HEK293 (cell line): Measurements from ENCODE around the gene MAPT.

Experiments
- CTCF ChIA-PET: fragments of 350-600 bp; formaldehyde crosslinking; extraction: SDS; loops from one replicate; lab custom pipeline; 2021; ENCODE audit warnings: antibody characterized with exemption; lab: Yijun Ruan, JAX
- POLR2A ChIA-PET: fragments of 300-600 bp; formaldehyde crosslinking; extraction: SDS; loops from one replicate; lab custom pipeline; 2020; ENCODE audit warnings: antibody characterized with exemption, inconsistent platforms; lab: Yijun Ruan, JAX
- H3K27ac ChIP-seq: fragments of 200-500 bp; sonication (Bioruptor generic); 2 replicates; pipeline ENCODE4 v1.5.1; 2014; ENCODE audit warnings: low read depth, low read length, control low read depth, inconsistent platforms; ENCODE audit errors: extremely low read depth
- H3K36me3 ChIP-seq, 2 experiments: fragments of 200-500 bp in 1 of 2; sonication (Bioruptor generic) in 1 of 2; 1 replicate in 1 of 2; 2 replicates in 1 of 2; pipeline ENCODE4 v1.5.1; 2014 to 2017; ENCODE audit warnings: inconsistent platforms in 2 of 2, low read length in 2 of 2; ENCODE audit not compliant: control insufficient read depth in 2 of 2, insufficient read depth in 1 of 2
- H3K4me1 ChIP-seq: fragments of 200-500 bp; sonication (Bioruptor generic); 2 replicates; pipeline ENCODE4 v1.5.1; 2014; ENCODE audit warnings: mild to moderate bottlenecking, low read length, inconsistent platforms; ENCODE audit not compliant: control insufficient read depth, insufficient read depth
- H3K4me3 ChIP-seq: 2 replicates; pipeline ENCODE4 v1.5.1; 2011; ENCODE audit warnings: low read depth, mild to moderate bottlenecking, control low read depth, low read length, moderate library complexity
- H3K9me3 ChIP-seq: fragments of 200-500 bp; sonication (Bioruptor generic); 2 replicates; pipeline ENCODE4 v1.5.1; 2014; ENCODE audit warnings: low read depth, low read length, inconsistent platforms; ENCODE audit not compliant: control insufficient read depth, insufficient read depth
- BCL11A ChIP-seq: fragments of 450-650 bp; formaldehyde crosslinking; IDR thresholded peaks from 2 replicates; pipeline ENCODE4 v1.5.1; 2016; ENCODE audit warnings: low read depth, missing biosample characterization, missing genetic modification characterization
- CTCF ChIP-seq: fragments of 450-650 bp; formaldehyde crosslinking; IDR thresholded peaks from 2 replicates; pipeline ENCODE4 v1.5.1; 2016; ENCODE audit warnings: missing biosample characterization, missing genetic modification characterization
- IKZF3 ChIP-seq: fragments of 450-650 bp; IDR thresholded peaks from 2 replicates; pipeline ENCODE4 v1.5.0; 2018; ENCODE audit warnings: missing biosample characterization, mild to moderate bottlenecking, missing genetic modification characterization, moderate library complexity
- KLF1 ChIP-seq: fragments of 450-650 bp; formaldehyde crosslinking; IDR thresholded peaks from 2 replicates; pipeline ENCODE4 v1.5.1; 2016; ENCODE audit warnings: missing biosample characterization, missing genetic modification characterization
- MEIS1 ChIP-seq: sonication (generic); formaldehyde crosslinking; IDR thresholded peaks from 2 replicates; pipeline ENCODE4 v1.8.1; 2022; ENCODE audit warnings: missing genetic modification reagents, mild to moderate bottlenecking, borderline replicate concordance
- SP3 ChIP-seq: fragments of 450-650 bp; formaldehyde crosslinking; IDR thresholded peaks from 2 replicates; pipeline ENCODE4 v1.5.1; 2016; ENCODE audit warnings: missing biosample characterization, missing genetic modification characterization
- TRIM28 ChIP-seq: IDR thresholded peaks from 2 replicates; pipeline ENCODE4 v1.6.1; 2011; ENCODE audit warnings: low read length, control low read depth, borderline replicate concordance
- ZBTB21 ChIP-seq: fragments of 450-650 bp; formaldehyde crosslinking; IDR thresholded peaks from 2 replicates; pipeline ENCODE4 v1.5.1; 2017; ENCODE audit warnings: missing biosample characterization, missing genetic modification characterization
- ZFP3 ChIP-seq: fragments of 450-650 bp; formaldehyde crosslinking; IDR thresholded peaks from 2 replicates; pipeline ENCODE4 v1.5.1; 2016; ENCODE audit warnings: low read depth, missing biosample characterization, missing genetic modification characterization
- ZNF140 ChIP-seq: fragments of 450-650 bp; formaldehyde crosslinking; IDR thresholded peaks from 2 replicates; pipeline ENCODE4 v1.5.1; 2016; ENCODE audit warnings: missing biosample characterization, missing genetic modification characterization
- ZNF146 ChIP-seq: fragments of 450-650 bp; formaldehyde crosslinking; IDR thresholded peaks from 2 replicates; pipeline ENCODE4 v1.5.1; 2016; ENCODE audit warnings: missing biosample characterization, missing genetic modification characterization
- ZNF19 ChIP-seq: fragments of 450-650 bp; formaldehyde crosslinking; IDR thresholded peaks from 2 replicates; pipeline ENCODE4; 2016; ENCODE audit warnings: missing biosample characterization, missing genetic modification characterization, low read depth
- ZNF239 ChIP-seq: fragments of 450-650 bp; formaldehyde crosslinking; IDR thresholded peaks from 2 replicates; pipeline ENCODE4 v1.5.1; 2016; ENCODE audit warnings: missing biosample characterization, missing genetic modification characterization
- ZNF266 ChIP-seq: fragments of 450-650 bp; formaldehyde crosslinking; IDR thresholded peaks from 2 replicates; pipeline ENCODE4 v1.5.1; 2016; ENCODE audit warnings: missing biosample characterization, missing genetic modification characterization, low read depth
- ZNF391 ChIP-seq: fragments of 450-650 bp; formaldehyde crosslinking; IDR thresholded peaks from 2 replicates; pipeline ENCODE4 v1.5.1; 2016; ENCODE audit warnings: low read depth, missing biosample characterization, missing genetic modification characterization, borderline replicate concordance
- ZNF473 ChIP-seq: fragments of 450-650 bp; formaldehyde crosslinking; IDR thresholded peaks from 2 replicates; pipeline ENCODE4 v1.5.1; 2017; ENCODE audit warnings: missing biosample characterization, missing genetic modification characterization
- ZNF555 ChIP-seq: fragments of 450-650 bp; formaldehyde crosslinking; conservative IDR thresholded peaks from 2 replicates; pipeline ENCODE4 v1.5.1; 2017; ENCODE audit warnings: missing biosample characterization, mild to moderate bottlenecking, missing genetic modification characterization, inconsistent platforms
- ZNF571 ChIP-seq: fragments of 450-650 bp; formaldehyde crosslinking; IDR thresholded peaks from 2 replicates; pipeline ENCODE4 v1.5.0; 2017; ENCODE audit warnings: missing biosample characterization, missing genetic modification characterization
- ZNF585B ChIP-seq: fragments of 450-650 bp; formaldehyde crosslinking; IDR thresholded peaks from 2 replicates; pipeline ENCODE4 v1.5.1; 2016; ENCODE audit warnings: missing biosample characterization, missing genetic modification characterization
- ZNF596 ChIP-seq: fragments of 450-650 bp; IDR thresholded peaks from 2 replicates; pipeline ENCODE4 v1.5.0; 2018; ENCODE audit warnings: missing biosample characterization, mild to moderate bottlenecking, missing genetic modification characterization, moderate library complexity
- ZNF639 ChIP-seq: fragments of 450-650 bp; formaldehyde crosslinking; IDR thresholded peaks from 2 replicates; pipeline ENCODE4 v1.5.1; 2016; ENCODE audit warnings: missing biosample characterization, missing genetic modification characterization
- ZNF658 ChIP-seq: fragments of 450-650 bp; formaldehyde crosslinking; IDR thresholded peaks from 2 replicates; pipeline ENCODE4; 2016; ENCODE audit warnings: missing biosample characterization, missing genetic modification characterization
- ZNF707 ChIP-seq: fragments of 450-650 bp; formaldehyde crosslinking; IDR thresholded peaks from 2 replicates; pipeline ENCODE4 v1.5.1; 2016; ENCODE audit warnings: missing biosample characterization, missing genetic modification characterization
- ZNF837 ChIP-seq: fragments of 450-650 bp; formaldehyde crosslinking; IDR thresholded peaks from 2 replicates; pipeline ENCODE4 v1.5.1; 2016; ENCODE audit warnings: missing biosample characterization, missing genetic modification characterization
- TF ChIP-seq, protein P1 (sequence below): fragments of 450-650 bp; formaldehyde crosslinking; conservative IDR thresholded peaks from 2 replicates; pipeline ENCODE4 v1.5.1; 2016; ENCODE audit warnings: low read depth, missing biosample characterization, missing genetic modification characterization

MAPT gene

GRCh38 chr17:45998987-45999899 lies 104.9 kb downstream of the MAPT start, which contains the start of gene STH:
Gene STH, plus strand, starts transcription at chr17:45999250. Its CDS starts 30 bp downstream, at chr17:45999280.
- H3K9me3 ChIP-seq: no peaks in the 10 kb centered on the region
- CTCF ChIA-PET: interaction anchor here (1.2 to 1.6 kb wide), 4 partner anchors 8 to 214 kb away, joined by 3 to 7 read pairs (median 4); no protein-coding TSS in a partner anchor
- peaks cover 4% of the 10 kb centered on the region; the same call in 1 of the 2 replicates for H3K4me1 ChIP-seq
- H3K4me3 ChIP-seq: no peak within 1 kb of the TSS
- no peak within 1 kb of the TSS for H3K27ac ChIP-seq
- TF ChIP-seq BCL11A (tag by site-specific recombination) (no peak), ZNF239 (tag by site-specific recombination) (no peak), ZNF391 (tag by site-specific recombination) (no peak), ZNF837 (tag by site-specific recombination) (no peak), ZNF658 (tag by site-specific recombination) (no peak), ZNF266 (tag by site-specific recombination) (no peak), ZNF585B (tag by site-specific recombination) (no peak), ZNF140 (no peak)
- H3K36me3 ChIP-seq: no peaks in the 10 kb centered on the region; a peak in 1 of 3 replicates
- POLR2A ChIA-PET: no interaction called here

- H3K36me3 ChIP-seq: no peaks in the 10 kb centered on the region; a peak in 1 of 3 replicates
- CTCF ChIA-PET: interaction anchor here (1.2 to 1.9 kb wide), 3 partner anchors 9 to 206 kb away, joined by 3 to 5 read pairs (median 4); no protein-coding TSS in a partner anchor
- no peak for TF ChIP-seq ZNF473 (tag by site-specific recombination)
- no peak for TF ChIP-seq KLF1 (tag by site-specific recombination)
- TF ChIP-seq MEIS1 (CRISPR knock-in tag): no peak
- TF ChIP-seq SP3 (tag by site-specific recombination): no peak
- no peak for TF ChIP-seq CTCF (tag by site-specific recombination)
- TF ChIP-seq IKZF3 (tag by site-specific recombination): no peak
- TF ChIP-seq, all 188 proteins: peak for 0
- Histone ChIP-seq H3K27ac (no peak overlapping the region), H3K4me1 (peaks cover 4% of the 10 kb centered on the region; the same call in 1 of the 2 replicates), H3K4me3 (no peak overlapping the region), H3K9me3 (no peaks in the 10 kb centered on the region)
- POLR2A ChIA-PET: no interaction called here
Observed at GRCh38 chr17:45999900-46000290, 105.5 kb downstream of the MAPT start.

DNA sequence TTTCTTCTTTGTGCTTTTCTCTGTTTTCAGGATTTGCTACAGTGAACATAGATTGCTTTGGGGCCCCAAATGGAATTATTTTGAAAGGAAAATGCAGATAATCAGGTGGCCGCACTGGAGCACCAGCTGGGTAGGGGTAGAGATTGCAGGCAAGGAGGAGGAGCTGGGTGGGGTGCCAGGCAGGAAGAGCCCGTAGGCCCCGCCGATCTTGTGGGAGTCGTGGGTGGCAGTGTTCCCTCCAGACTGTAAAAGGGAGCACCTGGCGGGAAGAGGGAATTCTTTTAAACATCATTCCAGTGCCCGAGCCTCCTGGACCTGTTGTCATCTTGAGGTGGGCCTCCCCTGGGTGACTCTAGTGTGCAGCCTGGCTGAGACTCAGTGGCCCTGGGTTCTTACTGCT lies 105.9 kb downstream of the MAPT start:
- CTCF ChIA-PET: interaction anchor here (1.3 to 5.4 kb wide), 5 partner anchors 34 to 211 kb away, joined by 4 to 48 read pairs (median 5); partner anchors contain the start of gene KANSL1
- TF ChIP-seq ZNF596 (tag by site-specific recombination) (no peak), ZNF639 (tag by site-specific recombination) (no peak), ZNF707 (tag by site-specific recombination) (no peak), TRIM28 (no peak), ZNF571 (tag by site-specific recombination) (no peak), ZFP3 (tag by site-specific recombination) (no peak), ZNF19 (tag by site-specific recombination) (no peak), ZNF266 (tag by site-specific recombination) (no peak), ZNF146 (tag by site-specific recombination) (no peak), ZBTB21 (tag by site-specific recombination) (no peak), ZNF555 (no peak)
- TF ChIP-seq, protein P1, sequence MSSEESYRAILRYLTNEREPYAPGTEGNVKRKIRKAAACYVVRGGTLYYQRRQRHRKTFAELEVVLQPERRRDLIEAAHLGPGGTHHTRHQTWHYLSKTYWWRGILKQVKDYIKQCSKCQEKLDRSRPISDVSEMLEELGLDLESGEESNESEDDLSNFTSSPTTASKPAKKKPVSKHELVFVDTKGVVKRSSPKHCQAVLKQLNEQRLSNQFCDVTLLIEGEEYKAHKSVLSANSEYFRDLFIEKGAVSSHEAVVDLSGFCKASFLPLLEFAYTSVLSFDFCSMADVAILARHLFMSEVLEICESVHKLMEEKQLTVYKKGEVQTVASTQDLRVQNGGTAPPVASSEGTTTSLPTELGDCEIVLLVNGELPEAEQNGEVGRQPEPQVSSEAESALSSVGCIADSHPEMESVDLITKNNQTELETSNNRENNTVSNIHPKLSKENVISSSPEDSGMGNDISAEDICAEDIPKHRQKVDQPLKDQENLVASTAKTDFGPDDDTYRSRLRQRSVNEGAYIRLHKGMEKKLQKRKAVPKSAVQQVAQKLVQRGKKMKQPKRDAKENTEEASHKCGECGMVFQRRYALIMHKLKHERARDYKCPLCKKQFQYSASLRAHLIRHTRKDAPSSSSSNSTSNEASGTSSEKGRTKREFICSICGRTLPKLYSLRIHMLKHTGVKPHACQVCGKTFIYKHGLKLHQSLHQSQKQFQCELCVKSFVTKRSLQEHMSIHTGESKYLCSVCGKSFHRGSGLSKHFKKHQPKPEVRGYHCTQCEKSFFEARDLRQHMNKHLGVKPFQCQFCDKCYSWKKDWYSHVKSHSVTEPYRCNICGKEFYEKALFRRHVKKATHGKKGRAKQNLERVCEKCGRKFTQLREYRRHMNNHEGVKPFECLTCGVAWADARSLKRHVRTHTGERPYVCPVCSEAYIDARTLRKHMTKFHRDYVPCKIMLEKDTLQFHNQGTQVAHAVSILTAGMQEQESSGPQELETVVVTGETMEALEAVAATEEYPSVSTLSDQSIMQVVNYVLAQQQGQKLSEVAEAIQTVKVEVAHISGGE (tag by site-specific recombination): no peak

More for the DNA sequence above, 105.9 kb downstream of the MAPT start:
- POLR2A ChIA-PET: interaction anchor here (0.6 kb wide), 1 partner anchor 285 kb away, joined by 3 read pairs; no protein-coding TSS in a partner anchor
- Histone ChIP-seq H3K4me3 (no peak overlapping the region), H3K36me3 (no peaks in the 10 kb centered on the region; a peak in 1 of 3 replicates), H3K27ac (no peak overlapping the region), H3K4me1 (peaks cover 4% of the 10 kb centered on the region; the same call in 1 of the 2 replicates), H3K9me3 (no peaks in the 10 kb centered on the region)
